EH (cell line): ENCODE data around the gene ADAMTS4.

Source experiments
- DNase-seq: peaks from one replicate; pipeline ENCODE4 v3.0.0-alpha.2; 2015; ENCODE audit warnings: low read depth

Gene ADAMTS4

DNA sequence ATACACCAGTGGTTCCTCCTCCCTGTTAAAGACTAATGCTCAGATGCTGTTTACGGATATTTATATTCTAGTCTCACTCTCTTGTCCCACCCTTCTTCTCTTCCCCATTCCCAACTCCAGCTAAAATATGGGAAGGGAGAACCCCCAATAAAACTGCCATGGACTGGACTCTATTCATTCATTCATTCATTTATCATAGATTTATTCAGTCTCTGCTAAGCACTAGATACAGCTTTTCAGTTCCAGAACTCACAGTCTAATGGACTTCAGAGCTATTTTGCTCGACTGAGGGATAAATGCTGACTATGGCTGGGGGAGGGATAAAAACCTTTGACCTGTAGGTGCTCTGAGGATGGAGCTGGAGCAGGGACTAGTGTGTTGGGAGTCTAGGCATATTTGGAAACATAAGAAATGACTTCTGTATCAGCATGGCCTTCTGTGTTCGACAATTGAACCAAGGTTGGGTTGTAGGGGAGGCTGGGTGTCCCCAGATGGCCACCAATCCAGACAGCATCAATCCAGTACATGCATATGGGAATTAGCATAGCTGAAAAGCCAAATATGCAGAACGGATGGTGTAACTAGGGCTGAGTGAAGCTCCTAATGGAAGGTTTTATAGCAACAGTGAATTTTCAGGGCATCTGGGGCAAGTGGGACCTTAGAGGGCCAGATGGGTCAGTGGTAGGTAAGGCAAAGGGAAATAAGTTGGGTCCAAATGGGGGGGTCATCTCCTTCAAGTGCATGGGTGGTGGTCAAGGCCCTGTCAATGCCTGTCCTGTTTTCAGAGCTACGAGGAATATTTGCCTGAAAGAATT lies 20.4 kb upstream of the ADAMTS4 start:
- DNase-seq: no peak

GRCh38 chr1:161218301-161219077 lies 19.6 kb upstream of the ADAMTS4 start:
- DNase-seq: no peak

DNA sequence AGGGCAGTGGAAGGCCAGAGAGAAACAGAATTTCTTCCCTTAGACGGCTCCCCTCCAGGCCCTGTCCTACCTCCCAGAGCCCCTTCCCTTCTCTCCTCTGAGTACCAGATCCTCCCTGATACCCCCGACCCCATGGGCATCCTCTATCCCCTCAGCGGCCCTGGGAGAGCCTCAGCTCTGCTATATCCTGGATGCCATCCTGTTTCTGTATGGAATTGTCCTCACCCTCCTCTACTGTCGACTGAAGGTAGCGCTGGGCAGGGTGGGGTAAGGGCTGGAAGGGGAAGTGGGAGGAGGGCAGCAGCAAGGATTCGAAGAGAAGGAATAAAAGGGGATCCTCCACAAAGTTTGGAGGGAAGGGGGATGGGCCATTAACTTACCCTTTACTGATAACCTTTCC lies 19.0 kb upstream of the ADAMTS4 start:
- no peak for DNase-seq

GRCh38 chr1:161216945-161217712 lies 18.3 kb upstream of the ADAMTS4 start:
- peak; percentile 72 for DNase-seq

DNA sequence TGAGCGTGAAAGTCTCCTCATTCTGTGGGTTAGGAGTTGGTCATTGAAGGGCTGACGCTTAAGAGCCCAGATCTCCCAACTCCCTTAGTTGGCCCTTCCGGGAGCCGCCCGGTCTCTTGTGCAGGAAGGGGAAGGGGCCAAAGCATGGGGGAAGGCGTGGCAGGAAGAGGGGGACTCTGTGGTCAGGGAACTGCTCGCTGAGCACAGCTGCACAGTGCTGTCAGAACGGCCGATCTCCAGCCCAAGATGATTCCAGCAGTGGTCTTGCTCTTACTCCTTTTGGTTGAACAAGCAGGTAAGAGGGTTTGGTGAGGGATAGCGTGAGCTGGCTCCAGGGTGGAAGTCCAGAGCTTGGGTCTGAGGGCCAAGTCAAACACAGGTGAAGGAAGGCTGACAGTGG lies 16.2 kb upstream of the ADAMTS4 start, which contains the start of gene FCER1G:
Gene FCER1G (plus strand): TSS at position 220 of the 400 bp plus-strand sequence. CDS start 27 bp downstream, at position 247.
- DNase-seq: no peak

GRCh38 chr1:161214369-161214768 lies 15.5 kb upstream of the ADAMTS4 start:
- DNase-seq: no peak

DNA sequence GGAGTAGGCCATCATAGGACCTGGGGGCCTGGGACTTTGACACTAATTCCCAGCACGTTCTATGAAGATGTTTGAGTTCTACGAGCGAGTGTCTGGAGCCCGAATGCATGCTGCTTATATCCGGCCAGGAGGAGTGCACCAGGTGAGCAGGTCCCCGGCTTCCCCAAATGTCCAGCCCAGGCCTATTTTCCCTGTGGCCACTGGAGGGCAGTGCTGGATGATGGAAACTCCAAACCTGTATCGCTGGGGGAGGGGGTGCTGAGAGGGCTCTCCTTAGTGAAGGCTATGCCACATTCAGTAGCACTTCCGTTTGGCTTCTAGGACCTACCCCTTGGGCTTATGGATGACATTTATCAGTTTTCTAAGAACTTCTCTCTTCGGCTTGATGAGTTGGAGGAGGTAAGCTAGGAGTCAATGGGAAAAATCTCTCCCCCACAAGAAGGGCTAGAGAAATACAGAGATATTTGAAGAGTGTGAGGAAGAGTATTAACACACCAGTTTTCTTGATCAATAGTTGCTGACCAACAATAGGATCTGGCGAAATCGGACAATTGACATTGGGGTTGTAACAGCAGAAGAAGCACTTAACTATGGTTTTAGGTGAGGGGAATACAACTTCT lies 11.0 kb upstream of the ADAMTS4 start:
- peak; percentile 77 for DNase-seq

DNA sequence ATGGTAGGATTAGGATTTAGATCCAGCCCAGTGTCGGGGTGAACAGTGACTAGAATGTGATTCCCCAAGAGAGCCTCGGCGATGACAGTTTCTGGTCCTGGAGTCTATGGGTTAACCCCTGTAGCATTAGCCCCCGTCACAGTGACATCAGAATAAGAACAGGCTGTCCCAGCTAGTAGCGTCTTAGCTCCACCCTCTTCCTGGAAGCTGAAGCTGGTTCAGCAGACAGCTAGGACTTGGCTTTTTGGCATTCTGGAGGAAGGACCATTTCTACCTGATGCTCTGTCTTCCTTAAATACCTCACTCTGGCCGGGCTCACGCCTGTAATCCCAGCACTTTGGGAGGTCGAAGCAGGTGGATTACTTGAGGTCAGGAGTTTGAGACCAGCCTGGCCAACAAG lies 8.3 kb upstream of the ADAMTS4 start:
- DNase-seq: no peak

GRCh38 chr1:161206411-161207140 lies 7.7 kb upstream of the ADAMTS4 start:
- no peak for DNase-seq

DNA sequence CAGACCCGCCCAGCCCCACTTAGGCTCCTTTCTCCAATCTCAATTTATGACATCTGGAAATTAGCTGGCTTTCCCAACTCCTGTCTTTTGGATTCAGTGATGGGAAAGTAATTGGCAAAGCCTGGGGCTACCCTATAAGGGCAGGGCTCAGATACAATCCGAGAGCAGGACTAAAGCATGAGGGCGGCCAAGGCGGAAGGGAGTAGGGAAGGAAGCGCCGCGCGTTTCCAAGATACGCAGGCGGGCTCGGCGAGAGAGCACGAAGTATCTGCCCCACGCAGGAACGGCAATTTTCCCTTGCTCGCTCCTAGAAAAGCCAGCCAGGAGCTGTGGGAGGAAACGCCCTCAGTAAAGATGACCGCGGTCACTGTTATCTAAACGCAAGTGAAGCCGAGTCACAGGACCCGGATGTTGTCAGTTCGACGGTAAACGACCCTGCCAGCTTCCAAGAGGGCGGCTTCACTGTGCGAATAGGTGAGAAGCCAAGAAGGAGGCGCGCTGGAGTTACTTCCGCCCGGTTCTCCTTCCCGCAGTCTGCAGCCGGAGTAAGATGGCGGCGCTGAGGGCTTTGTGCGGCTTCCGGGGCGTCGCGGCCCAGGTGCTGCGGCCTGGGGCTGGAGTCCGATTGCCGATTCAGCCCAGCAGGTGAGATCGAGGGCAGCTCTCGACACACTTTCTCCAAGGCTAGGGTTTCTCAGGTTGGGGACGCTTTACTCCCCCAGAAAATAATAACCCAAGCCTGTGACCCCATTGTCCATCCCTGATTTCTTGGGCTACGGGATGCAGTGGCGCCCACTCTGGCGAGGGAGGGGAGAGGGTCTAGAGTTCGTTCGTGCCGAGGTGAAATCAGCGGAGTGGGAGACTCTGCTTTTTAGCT lies 3.2 kb upstream of the ADAMTS4 start, which contains the start of gene NDUFS2:
Gene NDUFS2 (plus strand): TSS at position 532 of the 877 bp plus-strand sequence. CDS start 19 bp downstream, at position 551.
- DNase-seq: peak; percentile 99

DNA sequence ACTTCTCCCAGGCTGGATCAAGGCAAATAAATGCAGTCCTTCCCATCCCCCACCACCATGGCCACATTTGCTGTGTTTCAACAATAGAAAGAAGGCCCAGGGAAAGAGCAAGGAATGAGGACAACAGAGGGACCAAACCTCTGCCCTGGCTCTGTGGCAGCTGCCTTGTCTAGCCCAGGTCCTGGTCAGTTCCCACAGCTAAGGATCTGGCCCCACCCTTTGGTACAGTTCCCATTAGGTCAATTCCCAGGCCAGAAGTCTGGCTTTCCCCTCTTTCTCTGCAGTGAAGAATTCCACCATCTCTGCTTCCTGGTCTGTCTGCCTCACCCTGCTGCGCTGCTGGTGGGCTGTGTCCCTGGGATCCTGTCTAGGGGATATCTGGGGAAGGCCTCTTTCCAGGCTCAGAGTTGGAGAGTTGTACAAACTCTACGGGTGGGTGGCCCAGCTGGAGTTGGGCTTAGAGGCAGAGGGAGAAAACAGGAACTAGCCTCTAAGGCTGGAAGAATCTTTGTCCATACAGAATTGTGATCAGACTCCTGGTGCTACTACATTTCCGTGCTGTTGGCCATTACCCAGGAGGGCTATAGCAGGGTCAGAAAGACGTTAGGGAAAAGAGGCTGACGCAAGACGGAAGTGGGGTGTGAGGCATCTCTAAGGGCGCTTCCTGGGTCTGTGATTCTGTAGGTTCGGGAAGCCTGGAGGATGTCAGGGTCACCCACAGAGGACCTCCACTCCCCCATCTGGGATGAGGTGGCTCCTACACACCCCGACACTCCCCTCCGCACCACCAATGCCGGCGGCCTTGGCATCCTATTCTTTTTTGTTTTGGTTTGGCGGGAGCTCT lies 2.4 kb upstream of the ADAMTS4 start:
- DNase-seq: peak; percentile 88

- DNase-seq: no peak
Measured at GRCh38 chr1:161200421-161200991, 1.7 kb upstream of the ADAMTS4 start.

GRCh38 chr1:161199506-161200139 lies 769 bp upstream of the ADAMTS4 start:
- no peak for DNase-seq

DNA sequence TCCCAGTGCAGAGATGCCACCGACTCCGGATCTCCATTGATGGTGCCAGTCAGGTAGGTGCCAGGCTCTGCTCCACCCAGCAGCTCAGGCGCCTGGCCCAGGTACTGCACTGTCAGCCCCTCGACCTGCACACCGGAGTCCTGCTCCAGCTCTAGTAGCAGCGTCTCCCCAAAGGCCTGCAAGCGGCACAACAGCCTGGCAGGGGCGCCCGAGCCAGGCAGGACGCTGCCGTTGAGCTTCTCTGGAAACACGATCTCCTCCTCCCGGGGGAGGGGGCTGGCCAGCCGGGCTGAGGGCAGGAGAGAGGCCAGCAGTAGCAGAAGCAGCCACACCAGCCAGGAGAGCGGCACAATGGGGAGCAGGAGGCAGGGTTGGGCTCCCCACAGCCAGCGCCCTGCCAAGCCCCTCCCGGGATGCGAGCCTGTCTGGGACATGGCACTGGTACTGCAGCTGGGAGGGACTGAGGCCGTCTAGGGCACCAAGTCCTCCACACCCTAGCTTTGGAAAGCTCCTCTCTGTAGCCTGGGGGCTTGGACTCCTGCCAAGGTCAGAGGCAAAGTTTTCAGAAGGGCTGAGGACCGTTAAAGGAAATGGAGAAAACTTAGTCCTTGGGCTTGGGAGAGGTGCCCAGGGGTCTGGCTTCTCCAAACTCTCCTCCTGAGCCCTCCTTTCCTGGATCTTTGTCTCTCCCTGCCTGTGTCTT lies 509 bp downstream of the ADAMTS4 start:
- peak; percentile 69 for DNase-seq

- no peak for DNase-seq
Measured at GRCh38 chr1:161197560-161198193, 1.2 kb downstream of the ADAMTS4 start.

GRCh38 chr1:161196521-161197451 lies 2.1 kb downstream of the ADAMTS4 start:
- peak; percentile 95 for DNase-seq
